ENCODE measurements around the gene CSTPP1. TPM values are rescaled to one million over a fixed set of nuclear protein-coding genes. Genes with fewer than 3 reads are reported as not detected.
"Not testable (repeated sequence)": the region's sequence is repeated elsewhere in the genome, so short reads cannot be mapped to it uniquely, and the experiment has no call there.

The CSTPP1 gene
- total RNA-seq, 4 donors from 2014 or later = 4.9 to 33.8 (median 19.5) TPM

DNA sequence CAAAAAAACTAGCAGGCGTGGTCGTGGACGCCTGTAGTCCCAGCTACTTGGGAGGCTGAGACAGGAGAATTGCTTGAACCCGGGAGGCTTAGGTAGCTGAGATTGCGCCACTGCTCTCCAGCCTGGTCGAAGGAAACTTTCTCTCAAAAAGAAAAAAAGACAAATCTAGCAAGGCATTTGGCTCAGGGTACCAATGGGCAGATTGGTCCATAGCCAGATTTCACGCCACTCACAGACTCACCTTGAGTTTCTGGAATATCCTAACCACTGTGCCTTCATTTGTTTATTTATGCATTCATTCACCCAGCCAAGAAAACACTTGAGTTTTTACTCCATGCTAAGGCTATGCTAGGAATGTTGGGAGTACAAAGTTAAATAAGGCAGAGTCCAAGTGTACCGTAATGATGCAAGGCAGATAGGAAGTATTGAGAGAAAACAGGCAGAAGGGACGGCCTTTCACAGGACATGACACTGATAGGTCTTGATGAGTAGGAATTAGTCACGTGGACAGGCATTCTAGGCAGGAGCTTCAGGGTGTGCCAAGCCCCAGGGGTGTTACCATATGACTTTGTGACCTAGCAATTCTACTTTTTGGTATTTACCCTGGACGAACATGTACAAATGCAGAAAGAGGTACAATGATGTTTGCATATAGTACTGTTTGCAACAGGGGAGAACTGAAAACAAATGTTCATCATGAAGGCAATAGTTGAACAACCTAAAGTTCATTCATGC is 252.7 kb downstream of the CSTPP1 start:
- H3K36me3 ChIP-seq = no peaks in the 10 kb centered on the region
- peaks cover 0 to 16% of the 10 kb centered on the region in 2 donors for H3K4me1 ChIP-seq
- DNase-seq = no peak
- H3K27me3 ChIP-seq = no peaks in the 10 kb centered on the region
- no peak for TF ChIP-seq CTCF (IDR thresholded peaks at IDR 0.05)
- peak overlapping the region; percentile 89 to 96 for H3K27ac ChIP-seq
- intact Hi-C loops (cut with DNase I; ENCODE audit: low total_unique reads) = no loop called here
- H3K9me3 ChIP-seq = no peaks in the 10 kb centered on the region
- H3K4me3 ChIP-seq = no peak overlapping the region

DNA sequence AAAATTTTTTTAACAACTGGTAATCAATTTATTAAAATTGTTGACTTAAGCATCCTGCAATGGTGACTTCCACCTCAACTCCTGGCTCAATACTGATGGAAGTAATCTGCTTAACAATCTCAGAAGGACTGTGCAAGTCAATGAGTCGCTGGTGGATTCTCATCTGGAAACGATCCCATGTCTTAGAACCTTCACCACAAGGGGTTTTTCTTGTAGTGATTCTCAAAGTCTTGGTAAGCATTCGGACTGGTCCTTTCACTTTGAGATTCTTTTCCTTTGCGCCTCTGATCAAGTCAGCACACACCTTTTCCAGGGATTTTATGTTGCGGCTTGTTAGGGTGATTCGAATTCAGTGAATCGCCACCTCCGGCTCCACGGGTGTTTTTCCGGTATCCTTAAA is 254.6 kb downstream of the CSTPP1 start:
- H3K9me3 ChIP-seq; H3K27ac ChIP-seq; H3K27me3 ChIP-seq; intact Hi-C loops (cut with DNase I; ENCODE audit: low total_unique reads); H3K4me1 ChIP-seq; DNase-seq; H3K36me3 ChIP-seq; H3K4me3 ChIP-seq: not testable (repeated sequence)

DNA sequence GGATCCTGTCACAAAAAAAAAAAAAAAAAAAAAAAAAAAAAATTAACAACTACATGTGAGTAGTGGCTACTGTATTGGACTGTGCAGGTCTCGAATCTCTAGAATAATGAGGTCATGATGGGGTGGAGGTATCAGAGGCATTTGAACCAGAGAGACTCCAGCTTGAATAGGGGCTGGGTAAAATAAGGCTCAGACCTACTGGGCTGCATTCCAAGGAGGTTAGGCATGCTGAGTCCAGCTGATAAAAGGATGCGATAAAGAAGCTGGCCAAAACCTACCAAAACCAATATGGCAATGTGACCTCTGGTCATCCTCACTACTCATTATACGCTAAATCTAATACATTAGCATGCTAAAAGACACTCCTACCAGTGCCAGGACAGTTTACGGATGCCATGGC is 255.6 kb downstream of the CSTPP1 start:
- TF ChIP-seq POLR2A (IDR thresholded peaks at IDR 0.05) (no peak), CTCF (IDR thresholded peaks at IDR 0.05) (no peak)
- Histone ChIP-seq H3K4me3 (no peak overlapping the region), H3K27ac (no peak overlapping the region), H3K9me3 (no peaks in the 10 kb centered on the region), H3K36me3 (no peaks in the 10 kb centered on the region), H3K4me1 (peaks cover 0 to 8% of the 10 kb centered on the region in 2 donors), H3K27me3 (no peaks in the 10 kb centered on the region)
- intact Hi-C loops (cut with DNase I; ENCODE audit: low total_unique reads) = no loop called here
- no peak for DNase-seq

GRCh38 chr11:47198161-47198560 is 261.6 kb downstream of the CSTPP1 start:
- intact Hi-C loops (cut with DNase I; ENCODE audit: low total_unique reads); H3K36me3 ChIP-seq; H3K4me3 ChIP-seq; H3K27me3 ChIP-seq; H3K9me3 ChIP-seq; DNase-seq; H3K4me1 ChIP-seq; H3K27ac ChIP-seq: not testable (repeated sequence)

DNA sequence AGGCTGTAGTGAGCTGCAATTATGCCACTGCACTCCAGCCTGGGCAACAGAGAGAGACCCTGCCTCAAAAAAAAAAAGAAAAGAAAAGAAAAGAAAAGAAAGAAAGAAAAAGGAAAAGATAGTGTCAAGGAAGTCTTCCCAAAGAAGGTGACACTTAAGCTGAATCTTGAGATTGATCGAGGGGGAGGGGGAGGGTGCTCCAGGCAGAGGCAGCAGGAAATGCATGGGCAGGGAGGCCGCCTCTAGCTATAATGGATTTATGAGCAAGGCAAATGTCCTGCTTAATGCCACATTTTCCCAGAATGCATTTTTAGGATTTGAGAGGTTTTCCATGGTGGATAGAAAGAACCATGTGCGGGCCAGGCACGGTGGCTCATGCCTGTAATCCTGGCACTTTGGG is 264.5 kb downstream of the CSTPP1 start:
- intact Hi-C loops (cut with DNase I; ENCODE audit: low total_unique reads) = no loop called here
- no peak for DNase-seq
- Histone ChIP-seq H3K9me3 (no peaks in the 10 kb centered on the region), H3K27me3 (no peaks in the 10 kb centered on the region), H3K4me1 (no peaks in the 10 kb centered on the region), H3K4me3 (no peak overlapping the region), H3K27ac (no peak overlapping the region), H3K36me3 (no peaks in the 10 kb centered on the region)
- TF ChIP-seq POLR2A (IDR thresholded peaks at IDR 0.05) (no peak), CTCF (IDR thresholded peaks at IDR 0.05) (no peak)

GRCh38 chr11:47202576-47202975 is 266.0 kb downstream of the CSTPP1 start:
- no peak for DNase-seq
- H3K36me3 ChIP-seq = no peaks in the 10 kb centered on the region
- no peak overlapping the region for H3K4me3 ChIP-seq
- TF ChIP-seq CTCF (IDR thresholded peaks at IDR 0.05) = no peak
- no peak for TF ChIP-seq POLR2A (IDR thresholded peaks at IDR 0.05)
- intact Hi-C loops (cut with DNase I; ENCODE audit: low total_unique reads) = no loop called here
- no peaks in the 10 kb centered on the region for H3K27me3 ChIP-seq
- no peak overlapping the region for H3K27ac ChIP-seq
- no peaks in the 10 kb centered on the region for H3K9me3 ChIP-seq
- H3K4me1 ChIP-seq = no peaks in the 10 kb centered on the region
